Breast epithelium (tissue), 3 donors: Measurements from ENCODE around the gene CLTC.

Source experiments
- POLR2A ChIP-seq: fragments of 450-650 bp; IDR thresholded peaks from one replicate; pipeline ENCODE4 v1.6.1; 2016; ENCODE audit warnings: antibody characterized with exemption, mild to moderate bottlenecking, moderate library complexity
- POLR2AphosphoS5 ChIP-seq, 3 donors: sonication (generic); formaldehyde crosslinking; IDR thresholded peaks; one replicate each; pipeline ENCODE4 v1.6.1; 2017; ENCODE audit warnings: antibody characterized with exemption in 3 of 3
- TF ChIP-seq, protein P1 (sequence below), 3 donors: fragments of 450-650 bp; IDR thresholded peaks; one replicate each; pipeline ENCODE4 v1.5.1; 2016 to 2017; ENCODE audit warnings: antibody characterized with exemption in 3 of 3, mild to moderate bottlenecking in 3 of 3, moderate library complexity in 3 of 3

DNA sequence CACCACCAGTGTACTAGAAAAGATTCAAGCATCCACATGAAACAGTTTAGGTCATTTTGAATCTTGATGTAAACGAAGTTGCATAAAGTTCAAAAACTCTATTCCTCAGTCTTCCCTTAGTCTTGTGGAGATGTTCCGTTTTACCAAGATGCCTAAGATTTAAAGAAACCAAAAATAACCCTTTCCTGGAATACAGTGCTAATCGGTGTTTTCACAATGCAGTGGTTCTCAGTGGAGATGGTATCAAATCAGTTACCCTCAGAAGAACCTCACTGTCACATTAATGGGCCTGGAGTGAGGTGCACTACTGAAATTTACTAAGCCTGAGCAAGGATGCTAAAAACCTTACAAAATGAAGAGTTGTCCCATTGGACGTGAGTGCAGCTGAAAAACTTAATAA is 78.4 kb downstream of the CLTC start:
- TF ChIP-seq, protein P1, sequence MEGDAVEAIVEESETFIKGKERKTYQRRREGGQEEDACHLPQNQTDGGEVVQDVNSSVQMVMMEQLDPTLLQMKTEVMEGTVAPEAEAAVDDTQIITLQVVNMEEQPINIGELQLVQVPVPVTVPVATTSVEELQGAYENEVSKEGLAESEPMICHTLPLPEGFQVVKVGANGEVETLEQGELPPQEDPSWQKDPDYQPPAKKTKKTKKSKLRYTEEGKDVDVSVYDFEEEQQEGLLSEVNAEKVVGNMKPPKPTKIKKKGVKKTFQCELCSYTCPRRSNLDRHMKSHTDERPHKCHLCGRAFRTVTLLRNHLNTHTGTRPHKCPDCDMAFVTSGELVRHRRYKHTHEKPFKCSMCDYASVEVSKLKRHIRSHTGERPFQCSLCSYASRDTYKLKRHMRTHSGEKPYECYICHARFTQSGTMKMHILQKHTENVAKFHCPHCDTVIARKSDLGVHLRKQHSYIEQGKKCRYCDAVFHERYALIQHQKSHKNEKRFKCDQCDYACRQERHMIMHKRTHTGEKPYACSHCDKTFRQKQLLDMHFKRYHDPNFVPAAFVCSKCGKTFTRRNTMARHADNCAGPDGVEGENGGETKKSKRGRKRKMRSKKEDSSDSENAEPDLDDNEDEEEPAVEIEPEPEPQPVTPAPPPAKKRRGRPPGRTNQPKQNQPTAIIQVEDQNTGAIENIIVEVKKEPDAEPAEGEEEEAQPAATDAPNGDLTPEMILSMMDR (IDR thresholded peaks at IDR 0.05) = no peak
- no peak for TF ChIP-seq POLR2A
- TF ChIP-seq POLR2AphosphoS5 (IDR thresholded peaks at IDR 0.05) = no peak
